ENCODE measurements around the gene TIMM50. TPM values are rescaled to one million over a fixed set of nuclear protein-coding genes. Genes with fewer than 3 reads are reported as not detected.
A peak's percentile ranks its signal among the peaks of the same experiment; 100 is the strongest.

Gene TIMM50
- total RNA-seq, 1 donor from 2014 or later = 43.9 TPM

DNA sequence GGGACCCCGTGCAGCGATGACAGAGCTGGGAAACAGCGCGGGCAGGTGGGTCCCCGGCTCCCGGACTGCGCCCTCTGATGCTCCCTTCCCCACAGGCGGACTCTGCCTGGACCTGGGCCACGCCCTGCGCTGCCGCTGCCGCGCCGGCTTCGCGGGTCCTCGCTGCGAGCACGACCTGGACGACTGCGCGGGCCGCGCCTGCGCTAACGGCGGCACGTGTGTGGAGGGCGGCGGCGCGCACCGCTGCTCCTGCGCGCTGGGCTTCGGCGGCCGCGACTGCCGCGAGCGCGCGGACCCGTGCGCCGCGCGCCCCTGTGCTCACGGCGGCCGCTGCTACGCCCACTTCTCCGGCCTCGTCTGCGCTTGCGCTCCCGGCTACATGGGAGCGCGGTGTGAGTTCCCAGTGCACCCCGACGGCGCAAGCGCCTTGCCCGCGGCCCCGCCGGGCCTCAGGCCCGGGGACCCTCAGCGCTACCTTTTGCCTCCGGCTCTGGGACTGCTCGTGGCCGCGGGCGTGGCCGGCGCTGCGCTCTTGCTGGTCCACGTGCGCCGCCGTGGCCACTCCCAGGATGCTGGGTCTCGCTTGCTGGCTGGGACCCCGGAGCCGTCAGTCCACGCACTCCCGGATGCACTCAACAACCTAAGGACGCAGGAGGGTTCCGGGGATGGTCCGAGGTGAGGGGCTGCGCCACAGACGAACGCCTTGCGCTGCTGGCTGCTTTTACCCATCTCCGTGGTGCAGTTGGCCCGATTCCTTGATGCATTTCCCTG is 26.5 kb downstream of the TIMM50 start:
- no peaks in the 10 kb centered on the region for H3K9me3 ChIP-seq
- DNase-seq (no peak), ATAC-seq (peak; percentile 62)
- peaks cover 61% of the 10 kb centered on the region for H3K27me3 ChIP-seq
- TF ChIP-seq CTCF (IDR thresholded peaks at IDR 0.05) = no peak
- H3K4me3 ChIP-seq = peak overlapping the region; percentile 40
- H3K36me3 ChIP-seq = no peaks in the 10 kb centered on the region
- no peak overlapping the region for H3K27ac ChIP-seq
- H3K4me1 ChIP-seq = no peaks in the 10 kb centered on the region
- intact Hi-C loops (cut with DNase I) = no loop called here

- H3K36me3 ChIP-seq = no peaks in the 10 kb centered on the region
- no peak overlapping the region for H3K4me3 ChIP-seq
- no peak for TF ChIP-seq CTCF (IDR thresholded peaks at IDR 0.05)
- ATAC-seq = no peak
- peaks cover 68% of the 10 kb centered on the region for H3K27me3 ChIP-seq
- intact Hi-C loops (cut with DNase I) = no loop called here
- no peak for DNase-seq
- H3K4me1 ChIP-seq = no peaks in the 10 kb centered on the region
- no peaks in the 10 kb centered on the region for H3K9me3 ChIP-seq
- no peak overlapping the region for H3K27ac ChIP-seq
Observed at GRCh38 chr19:39507715-39508364, 27.2 kb downstream of the TIMM50 start.

DNA sequence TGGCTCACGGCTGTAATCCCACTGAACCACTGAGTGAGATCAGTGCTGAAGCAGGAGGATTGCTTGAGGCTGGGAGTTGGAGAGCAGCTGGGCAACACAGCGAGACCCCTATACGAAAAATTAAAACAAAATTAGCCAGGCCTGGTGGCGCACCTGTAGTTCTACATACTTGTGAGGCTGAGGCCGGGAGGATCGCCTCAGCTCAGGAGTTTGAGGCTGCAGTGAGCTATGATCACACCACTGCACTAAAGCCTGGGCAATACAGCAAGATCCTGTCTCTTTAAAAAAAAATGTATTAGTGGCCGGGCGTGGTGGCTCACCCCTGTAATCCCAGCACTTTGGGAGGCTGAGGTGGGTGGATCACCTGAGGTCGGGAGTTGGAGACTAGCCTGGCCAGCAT is 28.0 kb downstream of the TIMM50 start:
- DNase-seq (no peak), ATAC-seq (no peak)
- Histone ChIP-seq H3K27ac (no peak overlapping the region), H3K36me3 (no peaks in the 10 kb centered on the region), H3K27me3 (peaks cover 70% of the 10 kb centered on the region), H3K4me3 (no peak overlapping the region), H3K4me1 (no peaks in the 10 kb centered on the region), H3K9me3 (no peaks in the 10 kb centered on the region)
- TF ChIP-seq CTCF (IDR thresholded peaks at IDR 0.05) = no peak
- intact Hi-C loops (cut with DNase I) = no loop called here

DNA sequence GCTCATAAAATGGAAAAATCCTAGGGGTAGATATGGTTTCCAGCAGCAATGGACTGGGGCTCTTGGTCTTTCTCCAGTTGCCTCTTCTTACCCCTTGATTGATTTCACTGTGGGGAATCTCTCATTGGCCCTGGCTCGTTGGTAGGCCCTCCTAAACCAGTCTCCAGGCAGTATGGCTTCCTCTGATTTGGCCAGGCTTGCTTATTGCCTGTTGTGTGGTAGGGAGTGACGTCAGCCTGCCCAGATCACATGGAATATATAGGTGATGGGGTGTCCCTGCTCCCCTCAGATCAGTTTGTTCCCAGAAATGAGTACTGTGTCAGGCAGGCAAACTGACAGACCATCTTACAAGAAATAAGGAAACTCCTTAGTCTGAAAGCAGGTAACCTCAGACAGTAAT is 28.6 kb downstream of the TIMM50 start:
- H3K4me1 ChIP-seq = no peaks in the 10 kb centered on the region
- ATAC-seq (no peak), DNase-seq (no peak)
- H3K27me3 ChIP-seq = peaks cover 70% of the 10 kb centered on the region
- H3K9me3 ChIP-seq = no peaks in the 10 kb centered on the region
- no peak overlapping the region for H3K27ac ChIP-seq
- no peak for TF ChIP-seq CTCF (IDR thresholded peaks at IDR 0.05)
- no peaks in the 10 kb centered on the region for H3K36me3 ChIP-seq
- no peak overlapping the region for H3K4me3 ChIP-seq
- intact Hi-C loops (cut with DNase I) = no loop called here

GRCh38 chr19:39512988-39513387 is 32.4 kb downstream of the TIMM50 start:
- H3K27ac ChIP-seq = no peak overlapping the region
- peaks cover 14% of the 10 kb centered on the region for H3K4me1 ChIP-seq
- no peak overlapping the region for H3K4me3 ChIP-seq
- ATAC-seq (no peak), DNase-seq (no peak)
- H3K27me3 ChIP-seq = peaks cover 70% of the 10 kb centered on the region
- TF ChIP-seq CTCF (IDR thresholded peaks at IDR 0.05) = no peak
- intact Hi-C loops (cut with DNase I) = no loop called here
- no peaks in the 10 kb centered on the region for H3K9me3 ChIP-seq
- H3K36me3 ChIP-seq = no peaks in the 10 kb centered on the region
